NK-92 treated with Interleukin-12 subunit alpha and Interleukin-12 subunit beta, amount 100 ng/mL, for 24 hours (cell line): ENCODE results near the gene KDM4C.
"Not testable (repeated sequence)": the region's sequence is repeated elsewhere in the genome, so short reads cannot be mapped to it uniquely, and the experiment has no call there.

Experiments
- DNase-seq: peaks from one replicate; lab custom pipeline; 2025; lab: John Stamatoyannopoulos, UW

Gene KDM4C

DNA sequence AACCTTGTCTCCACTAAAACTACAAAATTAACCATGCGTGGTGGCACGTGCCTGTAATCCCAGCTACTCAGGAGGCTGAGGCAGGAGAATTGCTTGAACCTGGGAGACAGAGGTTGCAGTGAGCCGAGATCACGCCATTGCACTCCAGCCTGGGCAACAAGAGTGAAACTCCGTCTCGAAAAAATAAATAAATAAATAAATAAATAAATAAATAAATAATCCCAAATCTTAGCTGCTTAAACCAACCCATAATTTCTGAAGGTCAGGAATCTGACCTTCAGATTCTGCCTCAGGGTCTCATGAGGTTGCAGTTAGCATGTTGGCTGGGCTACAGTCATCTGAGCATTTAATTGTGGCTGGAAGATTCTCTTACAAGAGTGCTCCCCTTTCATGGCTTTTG, 48.5 kb downstream of the KDM4C start:
- not testable (repeated sequence) for DNase-seq

DNA sequence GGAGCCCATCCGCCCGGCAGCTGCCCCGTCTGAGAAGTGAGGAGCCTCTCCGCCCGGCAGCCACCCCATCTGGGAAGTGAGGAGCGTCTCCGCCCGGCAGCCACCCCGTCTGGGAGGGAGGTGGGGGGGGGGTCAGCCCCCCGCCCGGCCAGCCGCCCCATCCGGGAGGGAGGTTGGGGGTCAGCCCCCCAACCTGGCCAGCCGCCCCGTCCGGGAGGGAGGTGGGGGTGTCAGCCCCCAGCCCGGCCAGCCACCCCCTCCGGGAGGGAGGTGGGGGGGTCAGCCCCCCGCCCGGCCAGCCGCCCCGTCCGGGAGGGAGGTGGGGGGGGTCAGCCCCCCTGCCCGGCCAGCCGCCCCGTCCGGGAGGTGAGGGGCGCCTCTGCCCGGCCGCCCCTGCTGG, 49.9 kb downstream of the KDM4C start:
- DNase-seq: not testable (repeated sequence)

DNA sequence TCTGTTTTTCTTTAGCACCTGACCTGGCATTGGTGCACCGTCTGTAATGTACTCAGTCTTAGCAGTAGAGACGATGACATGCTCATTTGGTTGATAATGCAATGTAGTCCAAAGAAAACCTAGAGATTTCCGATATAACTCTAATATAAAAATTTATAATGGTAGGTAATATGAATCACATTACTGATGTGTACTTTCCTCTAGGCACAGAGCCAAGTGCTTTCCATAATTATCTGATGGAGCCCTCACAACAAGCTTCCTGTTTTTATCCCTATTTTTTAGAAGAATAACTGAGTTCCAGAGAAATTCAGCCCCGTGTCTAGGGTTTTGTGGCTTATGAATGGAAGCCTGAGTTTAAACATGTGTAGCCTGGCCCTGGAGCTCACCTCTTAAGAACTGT, 53.7 kb downstream of the KDM4C start:
- DNase-seq: no peak

DNA sequence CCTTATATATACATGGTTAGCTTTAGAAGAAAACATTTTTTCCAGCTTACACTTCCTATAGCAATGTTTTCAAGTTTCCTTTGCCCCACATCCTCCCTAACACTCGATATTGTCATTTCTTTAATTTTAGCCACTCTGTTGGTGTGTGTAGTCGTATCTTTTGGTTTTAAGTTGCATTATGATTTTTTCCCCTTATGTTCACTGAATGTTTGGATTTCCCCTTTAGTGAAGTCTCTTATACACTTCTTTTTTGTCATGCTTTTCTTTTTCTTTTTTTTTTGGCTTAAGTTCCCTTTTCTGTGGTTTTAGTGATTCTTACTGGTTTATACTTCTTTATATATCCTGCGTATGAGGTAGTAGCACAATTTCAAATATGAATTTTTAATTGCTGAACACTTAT, 58.8 kb downstream of the KDM4C start:
- DNase-seq: no peak

DNA sequence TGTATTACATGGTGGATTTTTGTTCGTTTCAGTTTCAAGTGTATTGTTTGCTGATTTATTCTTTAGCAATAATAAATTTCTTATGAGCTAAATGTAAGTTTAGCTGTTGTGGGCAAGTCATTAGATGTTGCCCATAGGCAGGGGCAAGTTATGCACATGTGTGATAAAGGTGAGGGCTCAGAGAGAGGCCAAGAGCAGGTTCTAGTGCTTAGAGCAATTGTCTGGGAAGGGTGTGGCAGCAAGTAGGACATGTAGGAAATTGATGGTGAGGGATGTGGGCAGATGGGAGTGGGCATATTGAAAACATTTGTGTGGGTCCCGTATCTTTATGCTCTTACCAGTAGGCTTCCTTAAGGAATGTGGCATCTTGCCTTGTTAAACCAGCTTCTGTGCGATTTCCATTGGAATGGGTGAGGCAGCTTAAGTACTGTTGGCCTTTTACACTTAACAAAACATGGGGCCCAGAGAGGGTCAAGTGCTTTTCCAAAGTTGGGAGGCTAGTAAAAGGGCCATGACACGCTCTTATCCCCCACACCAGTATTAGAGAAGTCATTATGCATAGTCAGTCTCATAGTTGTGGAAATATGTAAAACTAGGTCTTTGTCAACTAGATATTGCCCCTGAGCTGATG, 60.6 kb downstream of the KDM4C start:
- DNase-seq: no peak

DNA sequence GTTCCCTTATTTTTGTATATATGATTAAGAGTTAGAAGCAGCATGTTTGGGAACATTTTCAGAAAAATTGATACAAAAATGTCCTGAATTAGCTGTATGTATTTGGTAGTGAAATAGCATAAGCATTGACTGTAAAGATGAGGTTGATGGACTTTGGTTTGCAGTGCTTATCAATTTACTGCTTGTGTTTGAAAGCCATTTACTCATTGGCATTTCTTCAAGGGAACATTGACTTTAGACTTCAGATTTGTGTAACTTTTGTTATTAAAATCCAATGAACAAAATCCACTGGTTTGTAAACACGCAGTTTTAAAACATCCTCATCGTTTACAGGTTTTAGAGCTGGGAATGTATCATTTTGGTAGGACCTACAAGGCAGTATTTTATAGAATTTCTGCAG, 61.3 kb downstream of the KDM4C start:
- no peak for DNase-seq

DNA sequence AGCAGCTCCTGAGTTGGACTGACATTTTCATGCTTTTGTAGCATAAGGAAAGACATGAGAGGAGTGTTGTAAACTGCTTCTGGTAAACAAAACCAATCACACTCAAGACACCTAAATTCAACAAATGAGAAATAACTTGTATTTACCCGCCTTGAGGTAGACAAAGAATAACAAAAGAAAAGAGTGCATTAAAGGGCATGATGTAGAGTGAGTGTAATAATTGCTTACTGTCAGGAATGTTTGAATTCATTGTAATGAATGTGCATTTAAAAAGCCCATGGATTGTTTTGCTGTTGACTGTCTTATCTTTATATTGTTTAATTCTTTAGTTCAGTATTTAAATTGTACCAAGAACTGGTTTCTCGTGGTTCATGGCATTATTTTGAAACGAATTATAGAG, 61.8 kb downstream of the KDM4C start:
- DNase-seq: no peak

DNA sequence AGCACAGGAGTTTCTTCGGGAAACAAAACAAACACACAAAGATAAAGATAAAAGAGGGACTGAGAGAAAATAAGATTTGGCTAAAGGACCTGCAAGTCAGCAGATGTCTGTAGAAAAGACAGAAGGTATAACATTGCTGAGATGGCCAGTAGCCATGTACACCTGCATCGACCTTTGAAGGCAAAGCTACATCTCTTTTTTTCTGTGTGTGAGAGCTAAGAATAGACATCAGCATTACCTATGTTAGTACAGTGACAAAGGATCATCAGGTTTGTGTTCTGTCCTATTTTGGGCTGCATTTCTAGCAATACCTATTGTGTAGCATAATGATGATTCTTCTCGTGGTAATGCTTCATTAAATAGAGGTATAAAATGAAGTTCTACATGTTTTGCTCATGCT, 64.9 kb downstream of the KDM4C start:
- DNase-seq: no peak

DNA sequence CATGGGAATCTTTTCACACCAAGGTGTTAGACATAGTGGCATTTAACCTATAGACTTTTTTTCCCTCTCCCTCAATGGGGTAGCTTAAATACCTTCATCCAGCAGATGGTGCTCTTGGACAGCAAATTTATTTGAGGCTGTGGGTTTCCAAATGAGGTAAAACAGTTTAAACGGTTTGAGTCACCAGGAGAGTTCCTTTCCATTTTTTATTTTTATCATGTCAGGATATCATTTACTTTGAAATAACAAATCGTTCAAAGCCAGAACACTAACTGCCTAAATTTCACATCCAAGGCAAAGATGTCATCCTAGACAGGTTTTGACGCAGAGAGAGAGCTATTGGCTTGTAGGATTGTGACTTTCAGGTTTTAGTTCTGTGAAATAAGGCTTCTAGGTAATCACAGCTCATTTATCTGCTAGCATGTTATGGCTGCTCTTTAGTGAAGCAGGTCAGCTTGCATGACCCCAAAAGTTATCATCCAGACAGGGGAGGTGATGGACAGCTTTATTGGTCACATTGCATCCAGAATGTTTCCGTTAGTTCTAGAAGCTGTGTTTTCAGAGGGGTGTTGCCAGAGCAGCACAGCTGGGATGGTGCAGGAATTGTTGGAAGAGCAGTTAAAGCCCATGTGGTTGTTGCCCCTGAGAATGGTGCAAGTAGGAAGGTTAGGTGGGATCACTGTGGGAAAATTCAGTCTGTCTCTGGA, 69.8 kb downstream of the KDM4C start:
- DNase-seq: no peak

DNA sequence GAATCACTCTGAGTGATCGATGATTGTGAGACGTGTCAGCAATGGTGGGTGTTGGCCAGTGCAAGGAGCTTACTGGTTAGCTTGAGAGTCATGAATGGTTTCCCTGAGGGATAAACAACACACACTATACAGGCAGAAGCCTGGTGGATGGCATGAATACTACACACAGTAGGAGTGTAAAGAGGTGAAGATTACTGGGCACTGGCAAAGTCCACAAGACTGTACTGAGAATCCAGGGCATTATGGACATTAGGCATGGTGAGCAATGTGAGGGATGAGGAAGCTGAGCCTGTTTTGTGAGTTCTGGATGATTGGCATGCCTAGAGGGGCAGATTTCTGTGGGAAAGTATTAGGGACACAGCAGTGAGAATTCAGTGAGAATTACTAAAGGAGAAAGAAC, 71.3 kb downstream of the KDM4C start:
- no peak for DNase-seq

DNA sequence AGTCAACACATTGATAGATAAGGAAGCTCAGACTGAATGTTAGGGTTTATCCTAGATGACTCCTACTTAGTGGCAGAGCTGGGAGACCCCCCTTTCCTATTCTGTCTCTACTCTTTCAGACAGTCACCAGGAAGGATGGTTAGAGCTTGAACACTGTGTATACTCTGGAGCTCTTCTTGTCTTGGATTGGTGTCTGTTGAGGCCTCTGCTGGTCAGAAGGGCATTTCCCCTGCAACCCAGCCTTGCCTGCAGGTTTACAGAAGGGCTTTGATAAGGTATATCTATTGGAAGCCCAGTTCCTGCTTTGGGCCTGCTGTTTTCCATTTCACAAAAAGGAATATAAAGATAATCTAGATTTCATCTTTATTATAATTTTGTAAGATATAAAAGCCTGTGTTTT, 71.8 kb downstream of the KDM4C start:
- DNase-seq: no peak

DNA sequence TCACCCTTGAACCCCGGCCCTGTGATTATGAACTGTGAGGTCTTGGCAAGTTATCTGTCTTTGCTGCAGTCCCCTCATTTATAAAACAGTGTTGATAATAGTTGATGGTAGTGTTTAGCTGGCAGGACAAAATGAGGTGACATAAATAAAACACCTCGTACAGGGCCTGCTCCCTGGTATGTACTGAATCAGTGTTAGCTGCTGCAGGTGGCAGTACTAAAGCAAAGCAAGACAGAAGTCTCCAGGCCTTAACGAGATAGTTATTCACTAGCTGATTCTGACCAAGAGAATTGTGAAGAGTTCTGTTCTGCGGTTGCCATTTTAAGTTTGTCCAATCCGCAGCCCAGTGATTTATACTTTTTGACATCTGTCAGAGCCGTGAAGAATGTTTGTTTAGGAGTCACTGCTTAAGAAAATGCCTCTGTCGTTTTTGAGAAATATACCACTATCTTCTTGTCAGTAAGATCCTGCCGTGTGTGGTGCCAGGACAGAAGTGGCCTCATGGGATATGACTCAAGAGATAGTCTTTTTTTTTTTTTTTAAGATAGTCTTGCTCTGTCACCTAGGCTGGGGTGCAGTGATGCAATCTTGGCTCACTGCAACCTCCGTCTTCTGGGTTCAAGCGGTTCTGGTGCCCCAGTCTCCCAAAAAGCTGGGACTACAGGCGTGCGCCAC, 75.9 kb downstream of the KDM4C start:
- DNase-seq: no peak

DNA sequence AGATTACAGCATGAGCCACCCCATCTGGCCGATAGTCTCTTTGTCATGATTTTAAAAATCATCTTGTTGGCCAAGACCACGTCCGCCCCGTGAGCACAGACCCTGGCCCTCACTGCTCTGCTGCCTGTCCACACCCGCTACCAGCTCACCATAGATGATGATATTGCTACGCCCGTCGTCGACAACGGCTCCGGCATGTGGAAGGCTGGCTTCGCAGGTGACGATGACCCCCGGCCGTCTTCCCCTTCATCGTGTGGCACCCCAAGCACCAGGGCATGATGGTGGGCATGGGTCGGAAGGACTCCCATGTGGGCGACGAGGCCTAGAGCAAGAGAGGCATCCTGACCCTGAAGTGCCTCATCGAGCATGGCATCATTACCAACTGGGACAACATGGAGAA, 76.5 kb downstream of the KDM4C start:
- DNase-seq: no peak

DNA sequence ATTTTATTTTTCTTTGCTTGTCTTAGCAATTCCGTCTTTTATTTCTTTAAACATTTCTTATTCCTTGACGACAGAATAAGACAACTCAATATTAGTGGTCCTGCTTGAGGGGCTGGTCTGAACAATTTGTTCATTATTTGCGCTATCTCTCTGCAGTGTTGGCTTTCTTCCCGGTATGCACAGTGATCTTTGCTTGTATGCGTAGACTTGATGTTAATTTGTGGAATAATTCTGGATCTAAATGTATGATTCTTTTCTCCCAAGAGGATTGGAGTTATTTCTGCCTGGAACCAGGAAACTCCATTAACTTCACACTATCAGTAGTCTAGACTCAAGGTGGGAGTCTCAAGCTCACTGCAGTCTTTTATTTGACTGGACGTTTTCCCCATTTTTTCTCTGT, 80.4 kb downstream of the KDM4C start:
- no peak for DNase-seq

DNA sequence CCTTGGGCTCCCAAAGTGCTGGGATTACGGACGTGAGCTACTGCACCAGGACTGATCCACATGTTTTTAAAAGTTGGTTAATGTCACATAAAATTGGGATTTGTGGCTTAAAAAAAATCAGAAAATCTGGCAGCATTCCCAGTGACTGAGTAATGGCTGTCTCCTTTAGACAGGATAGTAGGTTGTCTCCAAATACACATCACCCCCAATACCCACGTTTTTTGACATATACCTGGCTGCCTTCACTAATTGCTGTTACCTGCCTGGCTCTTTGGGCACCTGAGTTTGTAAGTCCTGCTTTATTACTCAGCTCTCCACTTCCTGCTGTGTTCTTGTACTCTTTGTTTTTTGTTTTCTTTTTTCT, 84.8 kb downstream of the KDM4C start:
- DNase-seq: no peak

DNA sequence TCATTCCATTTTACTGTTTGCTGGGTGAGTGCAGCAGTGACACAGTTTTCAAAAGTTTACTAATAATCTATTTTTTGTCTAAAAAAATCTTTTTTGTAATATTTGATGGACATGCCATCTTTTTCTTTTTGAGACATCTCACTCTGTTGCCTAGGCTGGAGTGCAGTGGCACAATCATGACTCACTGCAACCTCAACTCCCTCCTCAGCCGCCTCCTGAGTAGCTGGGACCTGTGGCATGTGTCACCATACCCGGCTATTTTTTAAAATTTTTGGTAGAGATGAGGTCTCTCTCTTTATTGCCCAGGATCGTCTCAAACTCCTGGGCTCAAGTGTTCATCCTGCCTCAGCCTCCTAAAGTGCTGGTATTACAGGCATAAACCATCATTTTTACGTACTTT, 86.0 kb downstream of the KDM4C start:
- no peak for DNase-seq

DNA sequence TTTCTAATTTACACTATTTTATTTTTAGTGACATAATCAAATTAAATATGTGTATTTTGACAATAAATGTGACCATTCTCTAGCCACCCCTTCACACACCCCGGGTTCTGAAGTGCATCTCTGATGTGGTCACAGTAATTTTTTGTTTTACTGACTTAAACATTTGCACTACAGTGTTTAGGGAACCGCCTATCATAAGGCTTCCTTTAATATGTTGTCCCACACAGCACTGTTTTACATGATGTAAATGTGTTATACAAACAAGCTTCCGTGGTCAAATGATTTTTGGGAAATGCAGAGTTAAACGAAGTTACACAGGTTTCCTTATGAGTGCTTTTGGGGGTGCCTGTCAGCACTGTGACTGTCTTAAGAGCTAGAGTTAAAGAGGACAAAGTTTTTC, 86.5 kb downstream of the KDM4C start:
- no peak for DNase-seq

DNA sequence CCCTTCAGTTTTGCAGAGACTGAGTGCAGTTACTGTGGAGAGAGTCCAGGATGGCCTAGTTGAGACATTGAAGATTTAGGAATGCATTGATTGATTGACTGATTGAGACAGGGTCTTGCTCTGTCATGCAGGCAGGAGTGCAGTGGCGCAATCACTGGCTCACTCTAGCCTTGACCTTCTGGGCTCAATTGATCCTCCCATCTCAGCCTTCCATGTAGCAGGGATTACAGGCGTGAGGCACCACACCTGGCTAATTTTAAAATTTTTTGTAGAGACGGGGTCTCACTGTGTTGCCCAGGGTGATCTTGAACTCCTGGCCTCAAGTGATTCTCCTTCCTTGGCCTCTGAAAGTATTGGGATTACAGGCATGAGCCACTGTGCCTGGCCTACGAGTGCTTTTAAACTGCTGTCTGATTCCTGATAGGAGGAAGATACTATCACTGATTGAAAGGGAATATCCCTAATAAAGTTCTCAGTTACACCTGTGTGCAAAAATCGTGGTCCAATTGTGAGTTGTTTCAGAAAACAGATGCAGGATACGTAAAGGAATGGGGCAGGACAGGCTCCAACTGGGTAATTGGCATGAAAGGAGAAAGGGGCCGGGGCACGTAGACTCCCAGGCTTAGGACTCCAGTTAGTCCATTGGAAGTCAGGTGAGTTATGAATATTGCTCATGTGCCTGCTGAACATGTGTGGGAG, 87.5 kb downstream of the KDM4C start:
- DNase-seq: no peak

DNA sequence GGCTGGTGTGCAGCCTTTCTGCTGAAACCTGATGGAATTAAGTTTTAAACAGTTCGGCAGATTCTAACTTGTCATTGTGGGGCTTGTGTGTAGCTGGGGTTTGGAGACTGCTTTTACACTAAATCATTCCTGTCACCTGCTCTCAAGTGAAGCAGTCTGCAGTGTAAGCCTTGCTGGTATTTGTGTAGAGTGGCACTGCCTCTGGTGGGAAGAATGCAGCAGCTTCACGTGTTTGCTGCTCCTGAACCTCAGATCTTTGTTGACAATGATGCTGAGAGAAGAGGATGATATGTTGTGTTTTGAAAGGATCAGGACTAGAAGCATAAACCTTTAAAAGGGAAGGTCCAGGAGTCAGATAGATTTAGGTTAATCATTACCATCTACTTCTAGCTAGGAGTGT, 88.1 kb downstream of the KDM4C start:
- DNase-seq: no peak

DNA sequence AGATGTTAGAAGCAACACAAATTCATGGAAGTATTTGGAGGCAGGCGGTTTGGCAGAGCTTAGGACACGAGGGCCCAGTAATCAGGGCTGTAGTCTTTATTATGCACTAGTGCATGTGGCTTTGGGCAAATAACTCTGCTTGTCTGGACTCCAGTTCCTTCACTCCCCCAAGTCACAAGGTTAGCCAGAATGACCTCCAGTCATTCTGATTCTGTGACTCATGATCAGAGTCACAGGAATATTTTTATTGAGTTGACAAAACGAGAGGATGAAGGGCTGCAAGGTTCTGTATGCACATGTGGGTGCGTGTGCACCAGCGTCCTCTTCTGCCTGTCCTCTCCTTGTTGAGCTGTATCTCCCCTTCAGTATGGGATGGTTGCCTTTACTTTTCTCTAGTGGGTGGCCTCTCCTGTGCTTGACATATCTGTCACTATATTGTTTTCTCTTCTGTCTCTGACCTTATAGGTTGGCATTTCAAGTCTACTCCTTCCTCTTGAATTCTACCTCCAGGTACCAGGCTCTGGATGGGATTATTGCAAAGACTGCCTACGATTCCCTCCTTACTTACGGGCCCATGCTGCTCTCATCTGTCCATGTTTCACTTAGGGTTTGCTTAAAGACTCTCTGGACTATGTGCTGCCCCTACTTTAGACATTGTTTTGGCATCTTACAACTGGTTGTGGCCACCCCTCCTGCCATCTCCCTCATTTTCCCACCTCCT, 94.6 kb downstream of the KDM4C start:
- DNase-seq: no peak

DNA sequence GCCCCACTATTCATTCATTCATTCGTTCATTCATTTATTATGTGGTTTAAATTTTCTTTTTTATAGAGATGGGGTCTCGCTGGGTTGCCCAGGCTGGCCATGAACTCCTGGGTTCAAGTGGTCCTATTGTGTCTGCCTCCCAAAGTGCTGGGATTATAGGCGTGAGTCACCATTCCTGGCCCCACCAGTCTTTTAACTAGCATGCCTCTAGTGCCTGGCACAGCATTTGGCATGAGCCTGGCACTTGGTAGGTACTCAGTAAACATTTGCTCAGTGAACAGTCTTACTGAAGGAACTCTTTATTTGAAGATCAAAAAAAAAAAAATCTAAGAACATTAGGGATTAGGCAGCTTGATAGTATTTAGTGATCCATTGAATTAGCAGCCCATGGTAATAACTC, 98.1 kb downstream of the KDM4C start:
- no peak for DNase-seq

DNA sequence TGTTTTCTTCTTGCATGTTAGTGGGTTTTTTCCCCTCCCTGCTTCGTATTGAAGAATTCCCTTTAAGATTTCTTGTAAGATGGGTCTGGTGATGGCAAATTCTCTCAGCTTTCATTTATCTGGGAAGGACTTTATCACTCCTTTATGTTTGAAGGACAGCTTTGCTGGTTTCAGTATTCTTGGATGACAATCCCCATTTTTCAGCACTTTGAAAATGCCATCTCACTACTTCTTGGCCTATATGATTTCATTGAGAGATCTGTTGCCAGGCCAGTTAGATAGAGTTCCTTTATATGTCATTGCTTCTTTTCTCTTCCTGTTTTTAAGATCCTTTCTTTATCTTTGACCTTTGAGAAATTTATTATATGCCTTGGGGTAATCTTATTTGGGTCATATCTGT, 106.3 kb downstream of the KDM4C start:
- no peak for DNase-seq
